COLO668 (cell line): ENCODE results near the gene KCNT1.

Source experiments
- DNase-seq: peaks from one replicate; lab custom pipeline; 2025; ENCODE audit not compliant: unreplicated experiment; lab: John Stamatoyannopoulos, UW

Gene KCNT1

DNA sequence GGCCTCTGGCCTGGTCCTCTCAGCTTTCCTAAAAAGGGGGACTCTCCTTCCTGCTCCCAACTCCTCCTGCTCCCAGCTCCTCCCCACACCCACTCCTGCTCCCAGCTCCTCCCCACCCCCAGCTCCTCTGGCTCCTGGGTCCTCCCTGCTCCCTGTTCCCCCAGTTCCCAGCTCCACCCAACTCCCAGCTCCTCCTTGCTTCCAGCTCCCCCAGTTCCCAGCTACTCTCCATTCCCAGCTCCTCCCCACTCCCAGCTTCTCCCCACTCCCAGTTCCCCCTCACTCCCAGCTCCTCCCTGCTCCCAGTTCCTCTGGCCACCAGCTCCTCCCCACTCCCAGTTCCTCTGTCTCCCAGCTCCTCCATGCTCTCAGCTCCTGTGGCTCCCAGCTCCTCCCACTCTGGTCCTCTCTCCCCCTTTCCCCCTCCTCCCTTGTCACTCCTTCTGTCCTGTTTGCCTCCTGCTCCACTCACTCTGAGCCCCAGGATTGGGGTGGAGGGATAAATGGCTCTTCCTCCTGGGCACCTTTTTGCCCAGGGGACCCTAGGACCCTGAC lies 75.7 kb downstream of the KCNT1 start:
- no peak for DNase-seq

DNA sequence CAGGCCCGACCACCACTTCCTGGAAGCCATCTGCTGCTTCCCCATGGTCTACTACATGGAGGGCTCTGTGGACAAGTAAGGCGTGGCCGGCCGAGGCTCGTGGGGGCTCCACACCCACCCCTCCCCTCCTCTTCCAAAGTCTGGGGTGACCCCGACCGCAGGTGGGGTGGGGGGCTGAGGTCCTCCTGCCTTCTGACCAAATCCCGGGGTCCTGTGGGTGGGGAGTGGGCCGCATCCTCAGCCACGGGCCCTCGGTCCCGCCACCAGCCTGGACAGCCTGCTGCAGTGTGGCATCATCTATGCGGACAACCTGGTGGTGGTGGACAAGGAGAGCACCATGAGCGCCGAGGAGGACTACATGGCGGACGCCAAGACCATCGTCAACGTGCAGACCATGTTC lies 76.4 kb downstream of the KCNT1 start:
- DNase-seq: no peak

DNA sequence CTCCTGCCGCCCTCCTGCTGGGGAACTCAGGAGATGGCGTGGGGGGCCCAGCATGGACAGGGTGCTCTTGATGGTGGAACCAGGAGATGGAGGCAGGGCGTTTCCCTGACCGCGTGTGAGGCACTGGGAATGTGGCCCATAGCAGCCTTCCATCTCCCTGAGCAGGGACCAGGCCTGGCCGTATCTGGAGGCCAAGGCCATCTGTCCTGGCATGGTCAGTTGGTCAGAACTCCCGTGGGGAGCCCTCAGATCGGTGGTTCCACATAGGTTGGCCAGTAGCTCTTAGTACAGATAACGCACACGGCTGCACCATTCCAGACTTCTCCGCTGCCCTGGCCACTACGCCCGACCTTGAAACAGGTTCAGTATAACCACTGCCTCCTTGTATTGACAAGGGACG lies 77.6 kb downstream of the KCNT1 start:
- DNase-seq: no peak

DNA sequence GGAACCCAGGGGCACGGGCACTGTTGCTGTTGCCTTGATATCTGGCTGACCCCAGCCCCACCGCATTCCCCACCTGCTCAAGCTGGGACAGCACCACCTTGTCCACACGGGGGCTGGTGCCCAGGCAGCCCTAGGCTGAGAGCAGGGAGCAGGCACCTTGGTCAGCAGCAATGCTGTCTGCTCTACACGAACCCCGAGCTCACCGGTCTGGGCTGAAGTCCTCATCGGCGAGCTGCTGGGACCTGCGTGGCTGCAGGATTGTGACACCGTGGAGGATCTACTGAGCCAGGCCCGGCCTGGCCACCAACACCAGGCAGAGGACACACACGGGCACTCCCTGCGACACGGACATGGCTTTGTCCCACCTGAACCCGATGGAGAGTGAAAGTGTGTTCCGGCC lies 78.1 kb downstream of the KCNT1 start:
- DNase-seq: no peak

DNA sequence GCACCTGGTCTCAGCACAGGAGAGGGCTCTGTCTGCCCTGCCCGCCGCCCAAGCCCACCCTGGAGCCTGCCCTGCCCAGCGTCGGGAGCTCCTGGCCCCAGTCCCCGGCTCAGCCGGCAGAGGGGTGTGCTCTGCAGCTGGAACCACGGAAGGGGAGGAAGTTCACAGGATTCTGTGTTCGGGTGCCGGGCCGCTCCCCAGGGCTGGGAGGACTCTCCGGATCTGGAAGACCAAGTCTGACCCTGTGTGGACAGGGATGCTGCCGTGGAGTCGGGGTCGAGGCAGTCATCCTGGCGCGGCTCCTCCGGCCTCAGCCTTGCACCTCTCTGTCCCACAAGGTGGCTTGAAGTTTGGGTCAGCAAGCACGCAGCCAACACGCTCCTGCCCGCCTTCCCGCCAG lies 78.6 kb downstream of the KCNT1 start:
- DNase-seq: no peak

DNA sequence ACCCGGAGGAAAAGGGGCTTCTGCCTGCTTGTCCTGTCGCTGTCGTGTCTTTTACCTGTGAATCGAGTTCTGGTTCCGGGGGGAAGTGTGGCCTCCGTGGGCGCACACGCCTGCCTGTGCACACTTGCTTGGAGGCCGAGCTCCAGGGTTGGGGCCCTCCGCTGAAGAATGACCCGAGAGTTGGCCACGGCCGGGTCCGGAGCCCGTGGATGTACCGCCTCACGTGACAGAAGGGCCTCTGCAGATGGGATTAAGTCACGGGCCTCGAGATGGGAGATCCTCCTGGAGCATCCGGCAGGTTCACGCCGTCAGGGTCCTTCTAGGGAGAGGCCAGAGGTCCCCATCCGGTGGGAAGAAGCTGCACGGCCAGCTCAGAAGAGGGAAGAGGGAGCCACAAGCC lies 81.0 kb downstream of the KCNT1 start:
- no peak for DNase-seq

DNA sequence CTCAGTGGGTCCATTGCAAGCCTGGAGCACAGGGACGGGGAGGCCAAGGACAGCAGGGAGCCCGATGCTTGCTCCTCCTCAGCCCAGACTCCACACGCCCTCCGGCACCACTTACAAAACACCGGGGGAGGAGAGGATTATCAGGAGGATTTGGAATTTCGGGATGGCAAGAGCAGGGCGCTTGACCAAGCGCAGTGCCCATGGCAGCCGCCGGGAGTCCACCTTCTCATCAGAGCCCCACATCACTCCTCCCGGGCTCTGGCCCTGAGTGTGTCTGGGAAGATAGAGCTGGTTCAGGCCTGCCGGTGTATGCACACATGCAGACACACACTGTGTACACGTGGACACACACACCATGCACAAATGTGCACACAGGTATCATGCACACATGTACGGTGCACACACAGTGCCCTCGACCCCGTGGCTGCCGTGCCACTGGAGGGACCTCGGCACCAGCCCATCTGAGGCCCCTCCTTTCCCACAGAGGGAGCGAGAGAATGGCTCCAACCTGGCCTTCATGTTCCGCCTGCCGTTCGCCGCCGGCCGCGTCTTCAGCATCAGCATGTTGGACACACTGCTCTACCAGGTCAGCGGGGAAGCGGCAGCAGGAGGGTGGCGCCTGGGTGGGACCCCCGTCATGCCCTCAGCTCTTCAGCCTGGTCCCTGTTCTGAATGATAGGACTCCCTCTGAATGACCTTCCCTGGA lies 81.7 kb downstream of the KCNT1 start:
- DNase-seq: no peak

DNA sequence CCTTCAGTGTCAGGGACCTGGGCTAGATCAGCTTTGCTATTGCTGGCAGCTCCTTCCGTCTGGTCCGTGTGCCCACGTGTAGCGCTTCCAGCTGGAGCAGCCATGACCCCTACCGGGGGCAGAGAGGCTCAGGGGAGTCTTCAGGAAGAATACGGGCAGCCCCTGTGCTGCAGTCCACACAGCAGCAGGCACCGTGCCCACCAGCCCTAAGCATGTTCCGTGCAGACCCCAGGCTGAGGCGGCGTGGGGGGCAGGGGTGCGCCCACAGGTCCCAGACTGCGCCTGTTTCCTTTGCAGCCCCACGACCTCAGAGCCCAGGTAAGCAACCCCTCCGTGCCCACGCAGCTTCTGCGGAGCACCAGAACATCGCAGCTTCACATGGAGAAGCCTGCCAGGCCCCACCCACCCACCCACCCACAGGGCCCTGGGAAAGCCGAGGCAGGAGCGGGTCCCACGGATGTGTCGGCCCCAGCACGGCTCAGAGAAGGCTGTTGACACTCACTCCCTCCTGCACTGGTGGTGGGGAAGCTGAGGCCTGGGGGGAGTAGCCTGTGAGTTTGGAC lies 83.1 kb downstream of the KCNT1 start:
- DNase-seq: no peak

DNA sequence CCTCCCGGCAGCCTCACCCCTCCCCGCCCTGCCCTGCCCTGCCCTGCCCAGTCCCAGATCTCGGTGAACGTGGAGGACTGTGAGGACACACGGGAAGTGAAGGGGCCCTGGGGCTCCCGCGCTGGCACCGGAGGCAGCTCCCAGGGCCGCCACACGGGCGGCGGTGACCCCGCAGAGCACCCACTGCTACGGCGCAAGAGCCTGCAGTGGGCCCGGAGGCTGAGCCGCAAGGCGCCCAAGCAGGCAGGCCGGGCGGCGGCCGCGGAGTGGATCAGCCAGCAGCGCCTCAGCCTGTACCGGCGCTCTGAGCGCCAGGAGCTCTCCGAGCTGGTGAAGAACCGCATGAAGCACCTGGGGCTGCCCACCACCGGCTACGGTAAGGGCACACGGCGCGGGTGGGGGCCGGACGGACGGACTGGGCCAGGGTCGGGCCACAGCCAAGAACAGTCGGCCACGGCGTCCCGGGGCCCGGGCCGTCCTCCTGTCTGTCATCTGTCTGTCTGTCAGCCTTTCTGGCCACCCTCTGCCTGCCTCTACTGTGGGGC lies 84.2 kb downstream of the KCNT1 start:
- no peak for DNase-seq

DNA sequence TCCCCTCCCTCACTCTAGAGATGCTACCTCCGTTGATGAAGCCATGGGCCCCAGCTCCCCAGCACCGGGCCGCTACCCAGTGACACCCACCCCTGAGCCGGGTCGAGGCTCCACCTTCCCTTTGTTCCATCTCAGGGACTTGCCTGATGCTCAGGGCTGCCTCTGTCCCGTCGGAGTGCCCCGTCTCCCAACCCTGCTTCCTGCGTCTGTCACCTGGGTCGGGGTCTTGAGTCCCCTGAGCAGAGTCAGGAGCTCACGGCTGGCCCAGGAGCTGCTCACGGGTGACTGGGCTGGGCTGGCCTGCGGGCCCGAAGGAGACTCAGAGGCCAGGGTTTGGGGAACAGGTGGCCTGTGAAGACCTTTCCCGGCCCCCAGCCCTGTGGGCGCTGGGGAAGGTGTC lies 85.3 kb downstream of the KCNT1 start:
- DNase-seq: no peak

DNA sequence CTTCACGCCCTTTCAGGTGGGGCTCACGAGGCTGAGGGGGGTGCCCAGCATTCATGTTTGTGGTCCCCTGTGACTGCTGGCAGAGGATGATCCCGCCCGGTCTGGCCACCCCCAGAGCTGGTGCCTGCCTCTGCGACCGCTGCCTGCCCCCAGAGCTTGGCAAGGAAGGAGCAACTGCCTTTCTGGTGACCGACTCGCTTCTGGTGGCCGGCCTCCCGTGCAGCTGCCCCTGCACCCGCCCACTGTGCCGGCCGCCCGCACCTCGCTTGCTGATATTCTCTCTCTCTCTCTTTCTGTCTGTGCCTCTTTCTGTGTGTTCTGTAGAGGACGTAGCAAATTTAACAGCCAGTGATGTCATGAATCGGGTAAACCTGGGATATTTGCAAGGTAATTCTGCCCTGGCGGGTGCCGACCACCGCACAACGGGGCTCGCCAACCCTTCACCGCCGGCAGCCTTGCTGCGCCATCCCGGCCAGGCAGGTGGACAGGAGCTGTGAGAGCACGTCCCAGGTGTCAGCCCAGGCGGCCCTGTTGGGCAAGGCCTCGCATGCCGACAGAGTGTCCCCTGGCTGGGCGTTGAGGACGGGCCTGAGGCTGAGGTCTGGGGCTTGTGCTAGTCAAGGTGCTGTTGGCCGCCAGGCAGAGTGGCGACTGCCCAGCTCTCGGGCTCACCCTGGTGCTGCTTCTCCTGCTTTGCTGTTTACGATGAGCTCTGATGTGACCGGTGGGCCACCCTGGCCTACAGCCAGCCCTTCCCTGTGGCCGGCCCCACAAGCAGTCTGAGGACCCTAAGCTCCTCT lies 86.0 kb downstream of the KCNT1 start:
- no peak for DNase-seq

DNA sequence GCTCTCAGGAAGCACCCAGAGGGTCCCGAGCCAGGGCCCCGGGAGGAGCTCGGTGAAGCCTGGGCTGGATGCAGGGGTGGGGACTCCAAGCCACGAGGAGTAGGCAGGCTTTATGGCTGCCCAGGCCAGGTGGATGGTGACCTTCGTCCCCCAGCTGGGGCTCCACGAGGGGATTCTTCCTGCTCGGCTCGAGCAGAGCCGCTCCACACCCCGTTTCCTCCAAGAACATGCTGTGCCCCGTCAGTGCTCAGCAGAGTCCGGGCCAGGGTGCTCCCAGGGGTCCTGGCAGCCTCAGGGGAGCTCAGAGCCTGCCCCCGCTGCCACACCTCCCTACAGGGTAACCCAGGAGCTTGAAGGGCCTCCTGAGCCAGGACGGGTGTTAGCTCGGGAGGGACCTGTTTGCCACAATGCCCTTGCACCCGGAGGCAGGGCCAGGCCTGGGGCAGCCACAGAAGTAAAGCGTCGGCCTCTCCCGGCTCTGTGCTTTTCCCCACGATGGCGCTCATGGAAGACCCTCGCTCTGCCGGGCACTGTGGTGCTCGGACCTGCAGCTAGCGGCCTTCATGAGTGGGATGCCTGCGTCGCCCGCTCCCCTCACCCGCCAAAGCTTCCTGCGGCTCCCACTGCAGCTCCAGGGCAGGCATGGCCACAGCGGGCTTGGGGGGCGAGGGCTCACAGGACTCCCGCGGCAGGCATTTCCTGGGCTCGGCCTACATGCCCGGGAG lies 86.8 kb downstream of the KCNT1 start:
- DNase-seq: no peak

DNA sequence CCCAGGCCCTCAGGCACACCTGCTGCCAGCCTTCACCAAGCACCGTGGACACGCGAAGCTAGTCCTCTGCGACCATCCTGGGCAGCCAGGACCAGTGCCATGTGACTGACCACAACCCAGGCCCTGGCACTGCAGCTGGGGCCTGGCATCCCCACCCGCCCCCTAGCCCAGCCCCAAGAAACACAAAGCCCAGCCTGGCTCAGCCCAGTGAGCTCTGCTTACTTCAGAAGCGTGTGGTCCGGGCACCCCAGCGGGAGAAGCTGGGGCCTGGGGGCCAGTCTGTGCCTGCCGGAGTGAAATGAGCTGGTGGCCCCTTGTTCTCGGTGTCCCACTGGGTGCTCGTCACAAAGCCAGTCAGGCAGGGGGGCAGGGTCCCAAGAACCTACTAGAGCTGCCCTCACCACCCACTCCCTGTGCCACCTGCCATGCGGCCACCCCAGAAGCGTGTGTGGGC lies 87.9 kb downstream of the KCNT1 start:
- no peak for DNase-seq

DNA sequence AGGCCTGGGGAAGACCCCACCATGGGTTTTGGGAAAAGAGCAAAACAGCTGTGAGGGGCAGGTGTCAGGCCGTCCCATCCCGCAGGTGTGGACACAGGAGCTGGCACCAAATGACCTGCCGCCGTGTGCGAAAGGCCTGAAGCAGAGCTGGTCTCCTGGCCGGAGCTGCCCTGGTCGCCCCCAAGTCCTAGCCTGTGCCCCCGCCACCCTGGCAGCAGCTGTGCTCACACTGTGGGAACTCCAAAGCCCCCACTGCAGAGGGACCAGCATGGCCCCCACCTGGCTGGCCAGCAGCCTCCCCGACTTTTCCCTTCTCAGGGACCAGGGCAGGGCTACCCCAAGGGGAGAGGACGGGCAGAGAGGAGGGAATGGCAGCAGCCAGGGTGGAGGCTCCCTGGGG lies 88.4 kb downstream of the KCNT1 start:
- DNase-seq: no peak

DNA sequence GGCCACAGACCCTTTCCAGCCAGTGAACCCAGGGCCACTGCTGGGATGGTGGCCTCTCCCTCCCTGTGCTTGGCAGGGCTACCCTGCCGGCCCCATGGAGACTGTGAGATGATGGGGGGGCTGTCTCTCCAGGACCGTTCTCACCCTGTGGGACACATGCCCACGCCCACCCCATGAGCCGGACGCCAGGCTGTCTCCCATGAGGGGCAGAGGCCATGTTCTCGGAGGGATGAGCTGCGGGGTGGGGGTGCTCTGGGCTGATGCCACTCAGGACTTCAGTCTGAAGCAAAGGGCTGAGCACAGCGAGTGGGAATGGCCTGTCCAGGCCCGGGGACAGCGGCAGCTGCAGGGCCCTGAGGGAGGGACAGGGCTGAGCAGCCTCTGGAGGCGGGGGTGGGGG lies 88.9 kb downstream of the KCNT1 start:
- DNase-seq: peak; percentile 64

DNA sequence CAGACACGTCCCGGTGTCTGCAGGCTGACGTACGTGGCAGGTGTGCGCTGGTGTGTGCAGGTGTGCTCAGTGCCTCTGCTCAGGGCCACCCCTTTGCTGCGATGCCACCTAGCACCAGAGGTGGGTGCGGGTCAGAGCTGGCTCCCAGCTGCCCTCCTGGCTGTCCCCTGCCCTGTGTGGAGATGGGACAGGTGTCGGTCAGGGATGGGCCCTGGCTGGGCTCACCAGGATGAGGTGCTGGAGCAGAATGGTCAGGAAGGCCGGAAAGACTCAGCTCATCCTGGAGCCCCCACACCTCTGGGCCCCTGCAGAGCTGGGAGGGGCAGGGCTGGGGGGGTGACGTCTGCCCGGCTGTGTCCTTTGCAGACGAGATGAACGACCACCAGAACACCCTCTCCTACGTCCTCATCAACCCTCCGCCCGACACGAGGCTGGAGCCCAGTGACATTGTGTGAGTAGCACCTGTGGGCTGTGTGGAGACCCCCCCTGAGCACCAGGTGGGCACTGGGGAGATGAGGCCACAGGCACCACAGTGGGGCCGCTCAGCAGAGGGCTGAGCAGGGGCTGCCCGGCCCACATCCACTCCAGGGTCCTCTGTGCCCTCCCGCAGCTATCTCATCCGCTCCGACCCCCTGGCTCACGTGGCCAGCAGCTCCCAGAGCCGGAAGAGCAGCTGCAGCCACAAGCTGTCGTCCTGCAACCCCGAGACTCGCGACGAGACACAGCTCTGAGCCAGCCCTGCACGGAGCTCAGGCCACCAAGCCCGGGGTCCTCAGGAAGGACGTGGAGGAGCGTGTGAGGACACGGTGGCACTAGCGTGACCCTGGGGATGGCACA lies 89.7 kb downstream of the KCNT1 start:
- peak; percentile 82 for DNase-seq

DNA sequence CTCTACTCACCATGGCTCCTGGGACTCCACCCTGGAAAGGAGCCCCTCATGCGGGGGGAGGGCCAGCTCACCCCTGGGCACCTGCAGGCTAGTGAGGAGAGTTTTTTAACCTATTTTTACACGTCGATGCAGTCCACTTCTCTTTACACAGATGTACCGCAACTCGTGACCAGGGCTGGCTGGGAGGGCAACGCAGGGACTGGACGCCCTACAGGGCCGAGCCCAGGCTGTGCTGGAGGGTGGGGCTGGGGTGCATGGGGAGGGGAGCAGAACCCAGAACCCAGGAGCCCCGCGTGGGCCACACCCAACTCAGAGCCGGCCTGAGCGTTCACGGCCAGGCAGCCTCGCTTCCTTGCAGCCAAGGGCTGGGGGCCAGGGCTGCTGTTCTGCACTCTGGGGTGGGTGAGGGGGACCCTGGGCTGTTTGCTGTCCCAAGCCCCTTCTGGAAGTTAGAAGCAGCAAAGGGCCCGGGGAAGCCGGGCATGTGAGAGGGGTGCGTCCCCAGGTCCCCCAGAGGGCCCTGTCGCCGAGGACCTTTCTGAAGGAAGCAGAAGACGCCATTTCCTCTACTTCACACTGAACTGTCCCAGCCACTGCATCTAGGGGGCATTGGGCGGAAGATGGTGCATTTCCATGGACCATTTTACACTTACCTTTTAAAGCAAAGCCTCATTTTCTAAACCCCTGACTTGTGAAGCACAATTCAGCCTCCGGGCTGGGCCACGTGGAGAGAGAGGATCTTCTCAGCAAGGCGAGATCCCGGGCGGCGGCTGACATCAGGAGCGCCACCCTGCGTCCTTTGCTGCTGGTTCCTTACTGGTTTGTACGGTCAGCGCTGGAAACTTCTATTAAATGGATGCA lies 90.5 kb downstream of the KCNT1 start:
- DNase-seq: peak; percentile 28

DNA sequence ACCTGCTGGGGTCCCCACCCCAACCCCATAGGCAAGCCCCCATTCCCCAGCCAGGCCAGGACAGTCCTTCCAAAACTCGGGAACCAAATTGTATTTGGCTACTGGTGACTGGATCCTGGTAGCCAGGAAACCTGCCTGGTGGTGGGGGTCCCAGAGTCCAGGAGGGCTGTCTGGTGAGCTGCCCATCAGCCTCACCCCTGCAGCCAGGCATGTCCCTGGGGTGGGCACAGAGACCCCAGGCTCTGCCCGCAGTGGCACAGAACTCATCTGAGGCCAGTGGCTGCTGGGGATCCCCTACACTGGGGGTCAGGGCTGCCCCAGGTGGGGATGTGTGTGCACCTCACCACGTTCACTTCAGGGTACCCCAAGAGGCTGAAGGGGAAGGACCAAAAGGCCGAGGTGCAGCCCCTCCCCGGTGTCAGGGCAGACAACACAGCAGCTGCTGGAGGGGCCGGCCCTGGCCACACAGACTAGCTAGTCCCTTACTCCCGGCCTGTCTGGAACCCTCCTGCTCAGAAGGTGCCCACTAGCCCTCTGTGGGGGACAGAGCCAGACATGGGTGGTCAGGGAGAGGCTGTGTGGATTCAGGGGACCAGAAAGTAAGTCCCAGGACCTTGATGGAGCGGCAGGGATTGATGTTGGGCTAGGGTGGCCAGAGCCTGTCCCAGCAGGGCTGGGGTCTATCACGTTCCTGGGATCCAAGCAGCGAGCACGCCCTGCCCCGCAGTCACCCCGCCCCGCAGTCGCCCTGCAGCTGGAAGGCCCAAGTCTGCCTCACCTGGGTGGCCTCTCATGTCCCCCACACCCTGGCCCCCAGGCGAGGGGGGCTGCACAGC lies 91.5 kb downstream of the KCNT1 start:
- DNase-seq: no peak

DNA sequence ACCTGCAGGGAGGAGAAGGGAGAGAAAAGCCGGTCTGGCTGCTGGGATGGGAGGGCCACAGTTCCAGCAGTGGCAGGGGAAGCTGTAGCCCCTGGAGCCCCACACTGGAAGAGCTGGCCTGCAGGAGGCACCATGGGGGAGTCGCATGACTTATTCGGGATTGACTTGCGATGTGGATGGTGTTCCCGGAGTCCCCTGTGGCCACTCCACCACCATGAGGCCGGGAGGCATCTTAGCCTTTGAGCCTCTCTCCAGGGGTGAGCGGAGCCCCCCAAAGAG lies 92.0 kb downstream of the KCNT1 start:
- no peak for DNase-seq
